ENCODE data around the gene NRXN3.

The NRXN3 gene

GRCh38 chr14:78253986-78254385 is 83.8 kb downstream of the NRXN3 start:
- Histone ChIP-seq H3K4me1 (ENCODE audit: control insufficient read depth, insufficient read depth, low read length) (no peaks in the 10 kb centered on the region), H3K27me3 (ENCODE audit: control insufficient read depth, insufficient read depth, low read length) (no peaks in the 10 kb centered on the region), H3K4me3 (ENCODE audit: low read length) (no peak overlapping the region), H3K36me3 (ENCODE audit: control insufficient read depth, insufficient read depth, low read length) (no peaks in the 10 kb centered on the region), H3K9ac (ENCODE audit: low read length) (no peak overlapping the region), H3K9me3 (ENCODE audit: control insufficient read depth, low read length) (no peaks in the 10 kb centered on the region)

DNA sequence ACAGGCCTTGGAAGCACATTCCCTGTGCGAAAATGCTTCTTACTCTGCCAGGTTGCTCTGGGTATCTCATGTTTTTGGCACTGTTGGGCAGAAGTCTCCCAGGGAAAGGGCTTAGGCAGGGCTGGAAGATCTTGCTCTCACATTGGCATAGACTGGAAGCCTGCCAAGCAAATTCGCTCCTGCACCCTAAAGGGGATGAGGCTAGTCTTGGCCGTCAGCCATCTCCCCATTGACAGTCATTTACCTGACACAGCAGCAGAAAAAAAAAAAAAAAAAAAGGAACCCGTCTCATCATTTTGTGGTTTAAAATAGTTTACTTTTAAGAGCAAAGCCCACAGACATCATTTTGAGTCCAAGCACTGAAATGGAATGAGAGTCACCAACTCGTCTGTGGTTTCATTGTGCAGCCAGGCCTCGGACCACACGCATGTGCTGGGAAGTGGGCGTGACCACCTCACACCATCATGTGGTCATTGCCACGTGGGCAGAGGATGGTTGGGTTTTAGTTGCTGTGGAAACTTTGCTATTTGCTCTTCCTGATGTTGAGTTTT is 84.8 kb downstream of the NRXN3 start:
- H3K27me3 ChIP-seq (ENCODE audit: control insufficient read depth, insufficient read depth, low read length) = no peaks in the 10 kb centered on the region
- H3K9ac ChIP-seq (ENCODE audit: low read length) = no peak overlapping the region
- H3K4me1 ChIP-seq (ENCODE audit: control insufficient read depth, insufficient read depth, low read length) = no peaks in the 10 kb centered on the region
- H3K9me3 ChIP-seq (ENCODE audit: control insufficient read depth, low read length) = no peaks in the 10 kb centered on the region
- no peaks in the 10 kb centered on the region for H3K36me3 ChIP-seq (ENCODE audit: control insufficient read depth, insufficient read depth, low read length)
- no peak overlapping the region for H3K4me3 ChIP-seq (ENCODE audit: low read length)

GRCh38 chr14:78259831-78260230 is 89.7 kb downstream of the NRXN3 start:
- H3K9me3 ChIP-seq (ENCODE audit: control insufficient read depth, low read length) = no peaks in the 10 kb centered on the region
- H3K27me3 ChIP-seq (ENCODE audit: control insufficient read depth, insufficient read depth, low read length) = no peaks in the 10 kb centered on the region
- no peaks in the 10 kb centered on the region for H3K4me1 ChIP-seq (ENCODE audit: control insufficient read depth, insufficient read depth, low read length)
- H3K36me3 ChIP-seq (ENCODE audit: control insufficient read depth, insufficient read depth, low read length) = no peaks in the 10 kb centered on the region
- no peak overlapping the region for H3K9ac ChIP-seq (ENCODE audit: low read length)
- no peak overlapping the region for H3K4me3 ChIP-seq (ENCODE audit: low read length)

- Histone ChIP-seq H3K9ac (ENCODE audit: low read length) (no peak overlapping the region), H3K4me3 (ENCODE audit: low read length) (no peak overlapping the region), H3K4me1 (ENCODE audit: control insufficient read depth, insufficient read depth, low read length) (no peaks in the 10 kb centered on the region), H3K27me3 (ENCODE audit: control insufficient read depth, insufficient read depth, low read length) (no peaks in the 10 kb centered on the region), H3K36me3 (ENCODE audit: control insufficient read depth, insufficient read depth, low read length) (no peaks in the 10 kb centered on the region), H3K9me3 (ENCODE audit: control insufficient read depth, low read length) (no peaks in the 10 kb centered on the region)
These were observed 108.5 kb downstream of the NRXN3 start for GRCh38 chr14:78278464-78279250.

GRCh38 chr14:78282437-78282836 is 112.3 kb downstream of the NRXN3 start:
- Histone ChIP-seq H3K4me1 (ENCODE audit: control insufficient read depth, insufficient read depth, low read length) (no peaks in the 10 kb centered on the region), H3K27me3 (ENCODE audit: control insufficient read depth, insufficient read depth, low read length) (no peaks in the 10 kb centered on the region)

DNA sequence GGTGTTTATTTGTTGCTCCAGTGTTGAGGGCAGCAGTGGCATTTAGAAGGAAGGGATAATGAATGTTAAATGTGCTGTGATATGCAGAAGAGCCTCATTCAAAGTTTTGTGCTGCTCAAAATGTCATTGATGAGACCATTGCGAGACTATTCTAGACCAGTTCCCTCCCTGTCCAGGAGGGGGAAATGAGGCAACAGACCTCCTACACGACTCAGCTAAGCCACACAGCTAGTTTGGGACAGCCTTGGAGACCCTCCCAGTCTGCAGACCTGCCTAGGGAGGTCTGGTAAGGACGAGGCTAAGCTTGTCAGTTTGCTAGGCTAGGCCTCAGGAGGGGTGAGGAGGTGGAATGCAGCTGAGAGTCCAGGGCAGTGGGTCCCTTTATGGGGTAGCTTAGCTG is 116.0 kb downstream of the NRXN3 start:
- Histone ChIP-seq H3K4me1 (ENCODE audit: control insufficient read depth, insufficient read depth, low read length) (no peaks in the 10 kb centered on the region), H3K27me3 (ENCODE audit: control insufficient read depth, insufficient read depth, low read length) (no peaks in the 10 kb centered on the region), H3K9ac (ENCODE audit: low read length) (no peak overlapping the region), H3K9me3 (ENCODE audit: control insufficient read depth, low read length) (no peaks in the 10 kb centered on the region), H3K4me3 (ENCODE audit: low read length) (no peak overlapping the region), H3K36me3 (ENCODE audit: control insufficient read depth, insufficient read depth, low read length) (no peaks in the 10 kb centered on the region)

More at GRCh38 chr14:78282437-78282836, 112.3 kb downstream of the NRXN3 start:
- Histone ChIP-seq H3K4me3 (ENCODE audit: low read length) (no peak overlapping the region), H3K9ac (ENCODE audit: low read length) (no peak overlapping the region), H3K36me3 (ENCODE audit: control insufficient read depth, insufficient read depth, low read length) (no peaks in the 10 kb centered on the region), H3K9me3 (ENCODE audit: control insufficient read depth, low read length) (no peaks in the 10 kb centered on the region)

DNA sequence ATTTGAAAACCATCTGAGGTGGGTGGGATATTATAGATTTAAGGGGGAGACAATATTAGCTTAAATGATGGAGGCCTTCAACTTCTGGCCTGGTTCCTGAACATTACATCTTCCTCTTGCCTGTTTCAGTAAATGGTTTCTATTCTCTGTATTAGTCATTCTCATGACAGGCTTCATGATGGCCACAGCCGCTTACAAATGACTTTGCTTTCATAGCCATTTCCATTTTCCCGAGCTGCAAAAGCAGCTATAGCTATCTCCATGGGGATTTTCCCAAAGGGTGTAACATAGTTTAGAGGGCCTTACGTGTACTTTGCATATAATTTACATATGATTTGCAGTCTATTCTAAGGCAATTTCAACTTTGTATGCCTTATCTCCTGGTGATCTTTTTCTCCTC is 121.8 kb downstream of the NRXN3 start:
- H3K9ac ChIP-seq (ENCODE audit: low read length) = no peak overlapping the region
- no peak overlapping the region for H3K4me3 ChIP-seq (ENCODE audit: low read length)
- H3K36me3 ChIP-seq (ENCODE audit: control insufficient read depth, insufficient read depth, low read length) = no peaks in the 10 kb centered on the region
- no peaks in the 10 kb centered on the region for H3K9me3 ChIP-seq (ENCODE audit: control insufficient read depth, low read length)
- H3K27me3 ChIP-seq (ENCODE audit: control insufficient read depth, insufficient read depth, low read length) = no peaks in the 10 kb centered on the region
- no peaks in the 10 kb centered on the region for H3K4me1 ChIP-seq (ENCODE audit: control insufficient read depth, insufficient read depth, low read length)

- Histone ChIP-seq H3K9ac (ENCODE audit: low read length) (no peak overlapping the region), H3K9me3 (ENCODE audit: control insufficient read depth, low read length) (no peaks in the 10 kb centered on the region), H3K27me3 (ENCODE audit: control insufficient read depth, insufficient read depth, low read length) (no peaks in the 10 kb centered on the region), H3K4me3 (ENCODE audit: low read length) (no peak overlapping the region), H3K36me3 (ENCODE audit: control insufficient read depth, insufficient read depth, low read length) (no peaks in the 10 kb centered on the region), H3K4me1 (ENCODE audit: control insufficient read depth, insufficient read depth, low read length) (no peaks in the 10 kb centered on the region)
These were observed 127.7 kb downstream of the NRXN3 start for GRCh38 chr14:78297858-78298257.

DNA sequence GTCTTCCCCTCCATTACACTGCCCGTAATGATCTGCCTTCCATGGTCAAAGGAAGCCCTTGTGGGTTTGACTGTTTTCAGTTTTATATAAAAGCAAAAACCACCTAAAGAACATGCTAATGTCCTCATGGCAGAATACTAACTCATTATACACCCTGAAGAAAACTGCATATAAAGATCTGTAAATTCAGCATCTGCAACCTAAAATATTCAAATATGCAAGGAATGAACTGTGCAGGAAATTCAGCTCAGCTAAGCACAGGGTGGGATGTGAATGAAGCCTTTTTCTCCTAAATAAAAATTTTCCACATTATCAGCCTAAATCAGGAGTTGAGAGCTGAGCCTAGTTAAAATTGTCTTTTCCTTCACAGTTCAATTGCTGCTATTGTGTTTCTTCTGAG is 128.1 kb downstream of the NRXN3 start:
- Histone ChIP-seq H3K4me3 (ENCODE audit: low read length) (no peak overlapping the region), H3K9ac (ENCODE audit: low read length) (no peak overlapping the region), H3K36me3 (ENCODE audit: control insufficient read depth, insufficient read depth, low read length) (no peaks in the 10 kb centered on the region), H3K9me3 (ENCODE audit: control insufficient read depth, low read length) (no peaks in the 10 kb centered on the region), H3K4me1 (ENCODE audit: control insufficient read depth, insufficient read depth, low read length) (no peaks in the 10 kb centered on the region), H3K27me3 (ENCODE audit: control insufficient read depth, insufficient read depth, low read length) (no peaks in the 10 kb centered on the region)

DNA sequence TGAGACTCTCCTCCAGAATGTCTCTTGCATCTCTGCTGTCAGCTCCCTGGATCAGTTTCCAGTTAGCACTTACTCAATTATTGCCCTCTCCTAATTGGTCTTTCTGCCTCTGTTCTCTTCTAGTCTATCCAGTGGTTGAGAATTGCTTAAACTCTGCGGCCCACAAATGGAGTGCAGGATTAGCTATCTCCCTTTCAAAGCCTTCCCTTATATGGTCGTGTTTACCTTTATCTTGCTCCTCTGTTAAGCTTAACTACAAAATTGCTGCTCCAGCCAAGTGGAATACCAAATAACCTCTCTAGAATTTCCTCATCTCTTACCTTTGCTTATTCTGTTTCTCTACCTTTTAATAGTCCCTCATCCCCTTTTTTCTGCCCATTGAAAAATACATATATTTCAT is 132.7 kb downstream of the NRXN3 start:
- Histone ChIP-seq H3K27me3 (ENCODE audit: control insufficient read depth, insufficient read depth, low read length) (no peaks in the 10 kb centered on the region), H3K36me3 (ENCODE audit: control insufficient read depth, insufficient read depth, low read length) (no peaks in the 10 kb centered on the region), H3K9ac (ENCODE audit: low read length) (no peak overlapping the region), H3K4me3 (ENCODE audit: low read length) (no peak overlapping the region), H3K4me1 (ENCODE audit: control insufficient read depth, insufficient read depth, low read length) (no peaks in the 10 kb centered on the region), H3K9me3 (ENCODE audit: control insufficient read depth, low read length) (no peaks in the 10 kb centered on the region)

DNA sequence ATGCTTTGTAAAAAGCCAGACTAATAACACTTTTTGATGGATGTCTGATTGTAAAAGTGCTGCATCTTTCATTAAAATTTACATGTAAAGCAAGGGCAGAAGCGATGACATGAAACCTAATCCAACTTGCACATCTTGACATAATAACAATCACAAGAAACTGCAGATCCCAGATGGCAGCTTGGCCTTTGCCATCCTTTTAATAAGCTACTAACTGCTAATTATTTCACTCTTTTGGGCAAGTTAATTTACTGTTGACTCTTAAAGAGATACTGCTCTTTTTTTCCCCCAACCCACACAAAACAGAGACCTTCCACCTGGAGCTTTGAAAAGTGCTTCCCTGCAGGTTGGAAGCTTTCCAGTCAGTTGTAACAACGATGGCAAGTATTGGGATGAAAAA is 137.5 kb downstream of the NRXN3 start:
- H3K4me1 ChIP-seq (ENCODE audit: control insufficient read depth, insufficient read depth, low read length) = no peaks in the 10 kb centered on the region
- H3K9ac ChIP-seq (ENCODE audit: low read length) = no peak overlapping the region
- no peaks in the 10 kb centered on the region for H3K9me3 ChIP-seq (ENCODE audit: control insufficient read depth, low read length)
- H3K4me3 ChIP-seq (ENCODE audit: low read length) = no peak overlapping the region
- H3K27me3 ChIP-seq (ENCODE audit: control insufficient read depth, insufficient read depth, low read length) = no peaks in the 10 kb centered on the region
- no peaks in the 10 kb centered on the region for H3K36me3 ChIP-seq (ENCODE audit: control insufficient read depth, insufficient read depth, low read length)

GRCh38 chr14:78308079-78308478 is 137.9 kb downstream of the NRXN3 start:
- Histone ChIP-seq H3K9me3 (ENCODE audit: control insufficient read depth, low read length) (no peaks in the 10 kb centered on the region), H3K36me3 (ENCODE audit: control insufficient read depth, insufficient read depth, low read length) (no peaks in the 10 kb centered on the region), H3K4me3 (ENCODE audit: low read length) (no peak overlapping the region), H3K27me3 (ENCODE audit: control insufficient read depth, insufficient read depth, low read length) (no peaks in the 10 kb centered on the region), H3K9ac (ENCODE audit: low read length) (no peak overlapping the region), H3K4me1 (ENCODE audit: control insufficient read depth, insufficient read depth, low read length) (no peaks in the 10 kb centered on the region)

Data from mucosa of stomach (tissue), 1 donor.